ENCODE data around the gene FOXC1. TPM values are rescaled to one million over a fixed set of nuclear protein-coding genes. Genes with fewer than 3 reads are reported as not detected.

FOXC1 gene
- total and polyA plus RNA-seq, 2 of the 13 experiments (the other 11 are each of a cell fraction or from before 2014, with no cell fraction given): 0.44 to 0.55 TPM

GRCh38 chr6:1608222-1609040, 1.3 kb upstream of the FOXC1 start (continued):
- TF ChIP-seq GLMP (CRISPR knock-in tag; IDR thresholded peaks at IDR 0.05; ENCODE audit: borderline replicate concordance): no peak
- no peak for TF ChIP-seq PRDM4 (CRISPR knock-in tag; IDR thresholded peaks at IDR 0.05; ENCODE audit: borderline replicate concordance)
- no peak for TF ChIP-seq NCOR1 (IDR thresholded peaks at IDR 0.05; ENCODE audit: borderline replicate concordance, low read length)
- no peak for TF ChIP-seq ZBTB14 (CRISPR knock-in tag; IDR thresholded peaks at IDR 0.05)
- peak; percentile 93 for TF ChIP-seq EZH2 (conservative IDR thresholded peaks at IDR 0.05; ENCODE audit: low read depth, low read length)
- TF ChIP-seq FIP1L1 (IDR thresholded peaks at IDR 0.05; ENCODE audit: borderline replicate concordance, insufficient read depth, low read depth, low read length): no peak
- TF ChIP-seq RBFOX2 (IDR thresholded peaks at IDR 0.05; ENCODE audit: low read depth, low read length): no peak
- TF ChIP-seq ZBTB33 (CRISPR knock-in tag; IDR thresholded peaks at IDR 0.05): no peak
- no peak for TF ChIP-seq PBX3 (CRISPR knock-in tag; IDR thresholded peaks at IDR 0.05; ENCODE audit: borderline replicate concordance)
- no peak for TF ChIP-seq ELF4 (CRISPR knock-in tag; IDR thresholded peaks at IDR 0.05; ENCODE audit: borderline replicate concordance)
- no peak for TF ChIP-seq FOXP4 (CRISPR knock-in tag; IDR thresholded peaks at IDR 0.05)
- no peak for TF ChIP-seq TFDP1 (CRISPR knock-in tag; IDR thresholded peaks at IDR 0.05; ENCODE audit: borderline replicate concordance)
- 0 out of 2 replicates have a peak, but pooled peaks have one; percentile 2 for TF ChIP-seq TAF1 (CRISPR knock-in tag; IDR thresholded peaks at IDR 0.05)
- TF ChIP-seq SP5 (CRISPR knock-in tag; IDR thresholded peaks at IDR 0.05; ENCODE audit: borderline replicate concordance, low read depth): no peak
- 0 out of 2 replicates have a peak, but pooled peaks have one; percentile 2 for TF ChIP-seq MTF2 (CRISPR knock-in tag; IDR thresholded peaks at IDR 0.05; ENCODE audit: borderline replicate concordance)
- no peak for TF ChIP-seq ZNF329 (CRISPR knock-in tag; IDR thresholded peaks at IDR 0.05; ENCODE audit: low read depth)

Measured in HepG2 (cell line).